Measurements from ENCODE around the gene DLG2. TPM values are rescaled to one million over a fixed set of nuclear protein-coding genes. Genes with fewer than 3 reads are reported as not detected.
"Not testable (repeated sequence)": the region's sequence is repeated elsewhere in the genome, so short reads cannot be mapped to it uniquely, and the experiment has no call there.

DLG2 gene
- total RNA-seq, 1 donor, result 3.0 TPM

DNA sequence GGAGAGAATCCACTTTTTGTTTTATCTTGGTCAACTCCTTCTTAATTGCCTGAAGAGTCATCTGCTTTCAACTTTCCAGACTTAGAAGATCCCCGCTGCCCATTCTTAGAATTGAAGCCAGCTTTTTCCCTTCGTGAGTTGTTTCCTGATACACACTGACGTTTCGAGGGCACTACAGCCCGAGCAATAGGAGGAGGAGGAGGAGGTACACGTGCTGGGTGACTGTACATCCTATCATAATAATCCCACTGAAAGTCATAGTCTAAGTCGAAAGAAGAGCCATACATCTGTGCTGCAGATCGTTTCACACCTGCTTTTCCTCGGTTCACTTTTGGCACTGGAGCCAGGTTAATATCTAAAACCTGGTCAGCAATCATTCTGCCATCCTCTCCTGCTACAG lies 606.1 kb downstream of the DLG2 start:
- TF ChIP-seq, protein P1, sequence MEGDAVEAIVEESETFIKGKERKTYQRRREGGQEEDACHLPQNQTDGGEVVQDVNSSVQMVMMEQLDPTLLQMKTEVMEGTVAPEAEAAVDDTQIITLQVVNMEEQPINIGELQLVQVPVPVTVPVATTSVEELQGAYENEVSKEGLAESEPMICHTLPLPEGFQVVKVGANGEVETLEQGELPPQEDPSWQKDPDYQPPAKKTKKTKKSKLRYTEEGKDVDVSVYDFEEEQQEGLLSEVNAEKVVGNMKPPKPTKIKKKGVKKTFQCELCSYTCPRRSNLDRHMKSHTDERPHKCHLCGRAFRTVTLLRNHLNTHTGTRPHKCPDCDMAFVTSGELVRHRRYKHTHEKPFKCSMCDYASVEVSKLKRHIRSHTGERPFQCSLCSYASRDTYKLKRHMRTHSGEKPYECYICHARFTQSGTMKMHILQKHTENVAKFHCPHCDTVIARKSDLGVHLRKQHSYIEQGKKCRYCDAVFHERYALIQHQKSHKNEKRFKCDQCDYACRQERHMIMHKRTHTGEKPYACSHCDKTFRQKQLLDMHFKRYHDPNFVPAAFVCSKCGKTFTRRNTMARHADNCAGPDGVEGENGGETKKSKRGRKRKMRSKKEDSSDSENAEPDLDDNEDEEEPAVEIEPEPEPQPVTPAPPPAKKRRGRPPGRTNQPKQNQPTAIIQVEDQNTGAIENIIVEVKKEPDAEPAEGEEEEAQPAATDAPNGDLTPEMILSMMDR (IDR thresholded peaks at IDR 0.05; ENCODE audit: insufficient read depth, low read length), result no peak

DNA sequence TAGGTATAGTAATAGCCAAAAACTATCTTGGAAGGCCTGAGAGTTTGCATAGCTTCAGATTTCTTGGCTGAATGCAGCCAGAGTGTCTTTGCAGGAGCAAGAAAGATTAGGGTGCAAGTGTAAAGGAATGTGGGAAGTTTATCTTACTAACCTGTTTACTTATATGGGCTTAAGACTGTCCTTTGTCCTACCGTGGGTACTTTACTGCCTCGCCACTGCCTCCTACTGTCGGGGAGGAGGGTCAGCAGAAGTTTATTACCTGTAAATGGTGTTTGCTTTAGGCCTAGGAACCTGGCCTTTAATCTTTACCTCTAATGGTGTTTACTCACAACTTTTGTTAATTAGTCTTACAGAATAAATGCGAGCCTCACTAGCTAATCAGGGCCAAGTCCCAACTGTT lies 633.8 kb downstream of the DLG2 start:
- DNase-seq (ENCODE audit: low read depth), result peak; percentile 4
- TF ChIP-seq, protein P1 (IDR thresholded peaks at IDR 0.05; ENCODE audit: insufficient read depth, low read length), result peak; percentile 26
- H3K4me3 ChIP-seq (ENCODE audit: low read depth, low read length), result no peak overlapping the region

More for the DNA sequence above, 606.1 kb downstream of the DLG2 start:
- no peak for DNase-seq (ENCODE audit: low read depth)
- H3K4me3 ChIP-seq (ENCODE audit: low read depth, low read length), result no peak overlapping the region

DNA sequence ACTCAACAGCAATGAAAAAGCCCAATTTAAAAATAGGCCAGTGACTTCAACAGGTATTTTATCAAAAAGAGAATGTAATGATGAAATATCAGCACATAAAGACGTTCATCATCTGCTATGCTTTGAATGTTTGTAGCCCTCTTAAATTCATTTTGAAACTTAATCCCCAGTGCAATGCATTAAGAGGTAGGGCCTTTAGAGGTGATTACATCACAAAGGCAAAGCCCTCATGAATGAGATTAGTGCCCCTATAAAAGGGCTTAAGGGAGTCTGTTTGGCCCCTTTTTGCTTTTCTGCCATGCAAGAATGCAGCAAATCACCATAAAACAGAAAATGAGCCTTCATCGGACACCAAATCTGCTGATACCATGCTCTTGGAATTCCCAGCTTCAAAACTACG lies 637.0 kb downstream of the DLG2 start:
- no peak for DNase-seq (ENCODE audit: low read depth)
- TF ChIP-seq, protein P1 (IDR thresholded peaks at IDR 0.05; ENCODE audit: insufficient read depth, low read length), result no peak
- no peak overlapping the region for H3K4me3 ChIP-seq (ENCODE audit: low read depth, low read length)

DNA sequence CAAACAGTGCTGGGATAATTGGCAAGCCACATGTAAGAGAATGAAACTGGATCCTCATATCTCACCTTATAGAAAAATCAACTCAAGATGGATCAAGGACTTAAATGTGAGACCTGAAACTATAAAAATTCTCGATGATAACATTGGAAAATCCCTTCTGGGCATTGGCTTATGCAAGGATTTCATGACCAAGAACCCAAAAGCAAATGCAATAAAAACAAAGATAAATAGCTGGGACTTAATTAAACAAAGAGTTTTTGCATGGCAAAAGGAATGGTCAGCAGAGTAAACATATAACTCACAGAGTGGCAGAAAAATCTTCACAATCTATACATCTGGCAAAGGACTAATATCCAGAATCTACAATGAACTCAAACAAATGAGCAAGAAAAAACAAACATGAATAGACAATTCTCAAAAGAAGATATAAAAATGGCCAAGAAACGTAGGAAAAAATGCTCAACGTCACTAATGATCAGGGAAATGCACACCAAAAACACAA lies 639.4 kb downstream of the DLG2 start:
- H3K4me3 ChIP-seq (ENCODE audit: low read depth, low read length); DNase-seq (ENCODE audit: low read depth): not testable (repeated sequence)

DNA sequence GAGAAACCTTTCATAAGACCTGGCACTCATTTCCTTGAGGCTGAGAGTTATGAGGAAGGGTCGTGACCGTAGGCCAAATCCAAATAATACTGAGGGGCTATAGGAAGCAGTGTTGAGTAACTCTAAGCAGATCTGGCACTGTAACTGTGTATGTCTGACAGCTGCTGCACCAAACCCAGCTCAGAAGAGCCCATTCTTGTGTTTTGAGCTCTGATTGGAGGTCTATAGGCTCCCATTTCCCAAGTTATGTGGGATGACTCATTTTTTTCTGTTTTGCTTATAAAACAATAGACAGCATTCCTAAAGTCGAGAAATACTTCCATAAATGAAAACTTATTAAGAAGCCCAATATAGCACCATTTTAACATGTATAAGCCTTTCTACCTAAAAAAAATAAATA lies 645.8 kb downstream of the DLG2 start:
- no peak overlapping the region for H3K4me3 ChIP-seq (ENCODE audit: low read depth, low read length)
- no peak for DNase-seq (ENCODE audit: low read depth)
- TF ChIP-seq, protein P1 (IDR thresholded peaks at IDR 0.05; ENCODE audit: insufficient read depth, low read length), result no peak

DNA sequence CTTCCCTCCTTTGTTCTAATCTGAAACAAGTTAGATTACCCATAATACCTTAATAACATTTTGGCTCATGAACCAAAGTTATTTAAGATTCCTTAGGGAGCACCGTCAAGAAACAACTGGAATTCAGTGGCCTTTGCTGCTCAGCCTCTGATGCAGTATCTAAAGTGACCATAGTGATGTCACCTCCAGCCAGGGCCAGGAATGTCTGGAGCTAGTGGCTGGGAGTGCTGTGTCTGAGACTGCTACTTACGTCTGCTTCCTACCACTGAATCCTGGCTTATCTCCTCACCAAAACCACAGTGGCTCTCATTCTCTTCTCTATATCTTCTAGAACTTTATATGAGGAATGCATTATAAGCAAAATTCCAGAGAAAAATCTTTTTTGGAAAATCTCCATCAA lies 658.0 kb downstream of the DLG2 start:
- H3K4me3 ChIP-seq (ENCODE audit: low read depth, low read length), result no peak overlapping the region
- peak; percentile 31 for DNase-seq (ENCODE audit: low read depth)
- TF ChIP-seq, protein P1 (IDR thresholded peaks at IDR 0.05; ENCODE audit: insufficient read depth, low read length), result no peak

DNA sequence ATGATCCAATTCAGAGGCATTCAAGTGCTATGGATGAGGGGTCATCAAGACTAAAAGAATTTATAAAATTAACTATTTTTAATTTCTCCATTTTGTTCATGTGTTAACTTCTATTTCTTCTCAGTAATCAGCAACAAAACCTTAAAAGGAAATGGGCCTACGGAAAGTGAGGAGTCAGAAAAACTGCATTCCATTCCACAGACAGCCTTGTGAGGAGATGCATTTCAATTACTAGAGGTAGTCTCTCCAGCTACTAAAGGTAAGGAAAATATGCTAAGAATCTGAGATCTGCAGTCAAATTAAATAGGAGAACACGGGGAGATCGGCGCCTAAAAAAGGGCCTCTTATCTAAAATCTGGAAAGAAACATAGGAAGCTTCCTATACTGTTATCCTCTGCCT lies 661.7 kb downstream of the DLG2 start:
- DNase-seq (ENCODE audit: low read depth), result no peak
- H3K4me3 ChIP-seq (ENCODE audit: low read depth, low read length), result no peak overlapping the region
- TF ChIP-seq, protein P1 (IDR thresholded peaks at IDR 0.05; ENCODE audit: insufficient read depth, low read length), result no peak
